Stomach smooth muscle (tissue), 2 donors: ENCODE data around the gene STXBP4.

ENCODE experiments used
- H3K27ac ChIP-seq: one replicate; pipeline ENCODE4 v1.7.0; 2013; ENCODE audit warnings: mild to moderate bottlenecking, low read length, inconsistent platforms
- H3K27me3 ChIP-seq, 2 donors: one replicate each; pipeline ENCODE4 v1.7.0; 2013; ENCODE audit warnings: low read length in 2 of 2; ENCODE audit not compliant: insufficient read depth in 2 of 2, control insufficient read depth in 1 of 2
- H3K36me3 ChIP-seq, 2 donors: one replicate each; pipeline ENCODE4 v1.7.0; 2013; ENCODE audit warnings: low read length in 2 of 2; ENCODE audit not compliant: control insufficient read depth in 2 of 2, insufficient read depth in 2 of 2
- H3K4me1 ChIP-seq: one replicate; pipeline ENCODE4 v1.7.0; 2013; ENCODE audit warnings: low read length; ENCODE audit not compliant: control insufficient read depth, insufficient read depth
- H3K4me3 ChIP-seq, 2 donors: one replicate each; pipeline ENCODE4 v1.7.0; 2013; ENCODE audit warnings: low read length in 2 of 2
- H3K9ac ChIP-seq, 2 donors: one replicate each; pipeline ENCODE4 v1.7.0; 2013; ENCODE audit warnings: low read length in 2 of 2, mild to moderate bottlenecking in 1 of 2
- H3K9me3 ChIP-seq, 2 donors: one replicate each; pipeline ENCODE4 v1.7.0; 2013; ENCODE audit warnings: low read length in 2 of 2; ENCODE audit not compliant: control insufficient read depth in 2 of 2
- donor health status: healthy.
- donor health status: Pancreatic carcinoma.

The STXBP4 gene

GRCh38 chr17:54969658-54970572, 1.4 kb downstream of the STXBP4 start:
- peak overlapping the region; percentile 89 to 95 for H3K9ac ChIP-seq

GRCh38 chr17:54971147-54971546, 2.6 kb downstream of the STXBP4 start:
- Histone ChIP-seq H3K27ac (no peak overlapping the region), H3K4me1 (peaks cover 20% of the 10 kb centered on the region), H3K9ac (no peak overlapping the region)

More at GRCh38 chr17:54969658-54970572, 1.4 kb downstream of the STXBP4 start:
- H3K27me3 ChIP-seq: no peaks in the 10 kb centered on the region
- peak overlapping the region; percentile 88 to 89 for H3K4me3 ChIP-seq
- no peaks in the 10 kb centered on the region for H3K9me3 ChIP-seq
- no peaks in the 10 kb centered on the region for H3K36me3 ChIP-seq
- H3K4me1 ChIP-seq: peaks cover 21% of the 10 kb centered on the region
- peak overlapping the region; percentile 88 for H3K27ac ChIP-seq

GRCh38 chr17:54971901-54972300, 3.3 kb downstream of the STXBP4 start:
- Histone ChIP-seq H3K4me1 (peaks cover 14% of the 10 kb centered on the region), H3K27me3 (no peaks in the 10 kb centered on the region), H3K9me3 (no peaks in the 10 kb centered on the region), H3K4me3 (no peak overlapping the region), H3K27ac (no peak overlapping the region), H3K9ac (no peak overlapping the region), H3K36me3 (no peaks in the 10 kb centered on the region)

More at GRCh38 chr17:54971147-54971546, 2.6 kb downstream of the STXBP4 start:
- Histone ChIP-seq H3K9me3 (no peaks in the 10 kb centered on the region), H3K27me3 (no peaks in the 10 kb centered on the region), H3K36me3 (no peaks in the 10 kb centered on the region), H3K4me3 (no peak overlapping the region)

- Histone ChIP-seq H3K27ac (no peak overlapping the region), H3K36me3 (no peaks in the 10 kb centered on the region), H3K9me3 (no peaks in the 10 kb centered on the region), H3K27me3 (no peaks in the 10 kb centered on the region), H3K4me3 (no peak overlapping the region), H3K9ac (no peak overlapping the region), H3K4me1 (peaks cover 12% of the 10 kb centered on the region)
These were observed 4.0 kb downstream of the STXBP4 start for GRCh38 chr17:54972406-54973138.

GRCh38 chr17:54974759-54975158, 6.2 kb downstream of the STXBP4 start:
- Histone ChIP-seq H3K4me3 (no peak overlapping the region), H3K9me3 (no peaks in the 10 kb centered on the region), H3K27me3 (no peaks in the 10 kb centered on the region), H3K27ac (no peak overlapping the region), H3K4me1 (peaks cover under 1% of the 10 kb centered on the region), H3K9ac (no peak overlapping the region), H3K36me3 (no peaks in the 10 kb centered on the region)

- Histone ChIP-seq H3K36me3 (no peaks in the 10 kb centered on the region), H3K9ac (no peak overlapping the region), H3K27ac (no peak overlapping the region), H3K9me3 (peaks cover 0 to 4% of the 10 kb centered on the region in 2 donors), H3K4me3 (no peak overlapping the region), H3K4me1 (no peaks in the 10 kb centered on the region), H3K27me3 (no peaks in the 10 kb centered on the region)
These were observed 7.8 kb downstream of the STXBP4 start for GRCh38 chr17:54976316-54976715.

GRCh38 chr17:54977744-54978143, 9.2 kb downstream of the STXBP4 start:
- H3K27me3 ChIP-seq: no peaks in the 10 kb centered on the region
- no peak overlapping the region for H3K27ac ChIP-seq
- H3K4me1 ChIP-seq: no peaks in the 10 kb centered on the region
- H3K9me3 ChIP-seq: peaks cover 0 to 4% of the 10 kb centered on the region in 2 donors
- H3K9ac ChIP-seq: no peak overlapping the region
- H3K36me3 ChIP-seq: no peaks in the 10 kb centered on the region
- no peak overlapping the region for H3K4me3 ChIP-seq

GRCh38 chr17:54979657-54980056, 11.1 kb downstream of the STXBP4 start:
- Histone ChIP-seq H3K4me3 (no peak overlapping the region), H3K9me3 (peaks cover 0 to 4% of the 10 kb centered on the region in 2 donors), H3K27ac (no peak overlapping the region), H3K4me1 (no peaks in the 10 kb centered on the region), H3K36me3 (no peaks in the 10 kb centered on the region), H3K9ac (no peak overlapping the region), H3K27me3 (no peaks in the 10 kb centered on the region)

- Histone ChIP-seq H3K4me3 (no peak overlapping the region), H3K36me3 (no peaks in the 10 kb centered on the region), H3K27ac (no peak overlapping the region), H3K4me1 (no peaks in the 10 kb centered on the region), H3K9ac (no peak overlapping the region), H3K9me3 (peaks cover 0 to 4% of the 10 kb centered on the region in 2 donors), H3K27me3 (no peaks in the 10 kb centered on the region)
These were observed 11.8 kb downstream of the STXBP4 start for GRCh38 chr17:54980375-54980774.

GRCh38 chr17:54982399-54982798, 13.8 kb downstream of the STXBP4 start:
- Histone ChIP-seq H3K27ac (no peak overlapping the region), H3K9ac (no peak overlapping the region), H3K9me3 (peaks cover 0 to 4% of the 10 kb centered on the region in 2 donors), H3K36me3 (no peaks in the 10 kb centered on the region), H3K4me1 (no peaks in the 10 kb centered on the region), H3K4me3 (no peak overlapping the region), H3K27me3 (no peaks in the 10 kb centered on the region)
